ENCODE data around the gene LRP1B. TPM values are rescaled to one million over a fixed set of nuclear protein-coding genes. Genes with fewer than 3 reads are reported as not detected.

Gene LRP1B
- total RNA-seq, 1 donor from 2014 or later = not detected

DNA sequence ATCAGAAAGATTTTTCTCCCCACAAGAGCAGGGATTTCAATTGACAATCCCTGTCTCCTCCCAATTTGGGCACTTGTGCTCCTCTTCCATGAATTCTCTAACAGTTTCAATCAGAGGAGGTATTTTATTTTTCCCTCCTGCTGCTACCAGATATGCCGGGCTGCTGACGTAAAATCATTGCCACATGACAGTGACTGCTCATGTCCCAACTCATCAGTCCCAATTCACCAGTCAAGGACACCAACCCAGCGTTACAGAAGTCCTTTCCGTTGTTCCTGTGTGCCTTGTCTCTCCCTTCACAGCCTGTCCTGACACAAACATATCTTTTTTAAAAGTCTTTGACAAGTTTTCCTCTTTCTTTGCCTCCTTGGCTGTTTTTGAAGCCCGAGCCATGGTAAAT is 540.2 kb downstream of the LRP1B start:
- H3K4me3 Mint-ChIP-seq (ENCODE audit: low read depth) = no peak overlapping the region
- H3K9me3 Mint-ChIP-seq = peaks cover 7% of the 10 kb centered on the region
- H3K36me3 Mint-ChIP-seq (ENCODE audit: low read depth) = no peaks in the 10 kb centered on the region
- no peak overlapping the region for H3K27ac Mint-ChIP-seq
- DNase-seq (ENCODE audit: low spot score) = no peak
- intact Hi-C loops (cut with micrococcal nuclease) = no loop called here
- no peaks in the 10 kb centered on the region for H3K27me3 Mint-ChIP-seq (ENCODE audit: low read depth)
- no peaks in the 10 kb centered on the region for H3K4me1 Mint-ChIP-seq (ENCODE audit: low read depth)

DNA sequence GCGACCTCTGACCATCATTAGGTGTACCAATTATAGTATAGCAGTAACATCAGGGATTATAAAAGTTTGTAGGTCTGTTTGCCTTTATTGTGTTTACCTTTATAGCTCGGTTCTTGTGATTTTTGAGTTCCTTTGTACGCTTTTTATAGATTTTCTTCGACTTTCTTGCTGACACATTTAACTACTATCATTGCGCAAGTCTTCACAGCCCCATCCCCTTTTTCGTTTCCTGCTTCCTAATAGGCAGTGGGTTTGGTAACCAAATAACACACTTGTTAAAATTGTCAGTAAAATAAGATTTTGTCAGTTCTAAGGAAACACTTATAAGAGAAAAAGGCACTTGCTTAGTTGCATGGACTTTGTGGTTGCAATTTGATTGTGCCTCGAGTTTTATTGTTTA is 541.5 kb downstream of the LRP1B start:
- H3K9me3 Mint-ChIP-seq = peaks cover 7% of the 10 kb centered on the region
- DNase-seq (ENCODE audit: low spot score) = no peak
- no peak overlapping the region for H3K4me3 Mint-ChIP-seq (ENCODE audit: low read depth)
- H3K36me3 Mint-ChIP-seq (ENCODE audit: low read depth) = no peaks in the 10 kb centered on the region
- H3K27ac Mint-ChIP-seq = no peak overlapping the region
- intact Hi-C loops (cut with micrococcal nuclease) = no loop called here
- H3K27me3 Mint-ChIP-seq (ENCODE audit: low read depth) = no peaks in the 10 kb centered on the region
- no peaks in the 10 kb centered on the region for H3K4me1 Mint-ChIP-seq (ENCODE audit: low read depth)

DNA sequence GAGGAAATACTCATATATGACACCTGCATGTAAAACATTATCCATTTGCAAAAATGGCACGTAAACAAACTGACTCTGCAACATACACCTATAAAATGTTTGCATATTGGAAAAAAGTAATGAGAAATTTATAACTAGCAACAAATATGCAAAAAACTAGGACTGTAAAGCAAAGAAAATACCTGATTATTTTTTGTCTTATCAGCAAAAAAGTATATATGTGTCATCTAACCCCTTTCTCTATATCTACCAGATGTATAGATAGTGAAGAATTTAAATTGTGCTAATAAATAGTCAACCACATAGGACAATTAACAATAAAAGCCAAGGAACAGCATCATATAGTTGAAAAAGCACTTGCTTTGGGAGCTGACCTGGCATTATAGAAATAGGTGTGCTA is 543.8 kb downstream of the LRP1B start:
- no peak overlapping the region for H3K4me3 Mint-ChIP-seq (ENCODE audit: low read depth)
- no peak overlapping the region for H3K27ac Mint-ChIP-seq
- intact Hi-C loops (cut with micrococcal nuclease) = no loop called here

DNA sequence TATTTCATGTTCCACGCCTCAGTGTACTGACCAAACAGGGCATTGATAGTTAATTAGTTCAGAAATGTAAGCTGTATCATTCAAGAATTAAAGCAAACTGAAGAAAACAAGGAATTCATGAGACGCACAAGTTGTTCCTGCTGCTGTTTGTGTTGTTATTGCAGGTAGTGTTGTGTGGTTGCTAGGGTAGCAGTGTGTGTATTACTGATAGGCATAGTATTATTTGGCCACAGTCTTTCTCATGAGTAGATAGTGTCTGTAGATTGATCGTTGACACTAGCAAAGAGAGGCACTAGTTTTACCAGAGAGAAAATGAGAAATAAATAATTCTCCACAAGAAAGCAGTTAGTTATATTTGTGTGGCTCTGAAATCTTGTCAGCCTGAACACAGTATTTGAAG is 548.6 kb downstream of the LRP1B start:
- Mint-ChIP-seq H3K4me3 (ENCODE audit: low read depth) (no peak overlapping the region), H3K9me3 (peaks cover 15% of the 10 kb centered on the region), H3K27ac (no peak overlapping the region), H3K27me3 (ENCODE audit: low read depth) (no peaks in the 10 kb centered on the region), H3K36me3 (ENCODE audit: low read depth) (no peaks in the 10 kb centered on the region), H3K4me1 (ENCODE audit: low read depth) (no peaks in the 10 kb centered on the region)
- intact Hi-C loops (cut with micrococcal nuclease) = no loop called here
- DNase-seq (ENCODE audit: low spot score) = no peak

More for the DNA sequence above, 543.8 kb downstream of the LRP1B start:
- no peak for DNase-seq (ENCODE audit: low spot score)
- H3K4me1 Mint-ChIP-seq (ENCODE audit: low read depth) = no peaks in the 10 kb centered on the region
- H3K27me3 Mint-ChIP-seq (ENCODE audit: low read depth) = no peaks in the 10 kb centered on the region
- H3K9me3 Mint-ChIP-seq = peaks cover 2% of the 10 kb centered on the region
- no peaks in the 10 kb centered on the region for H3K36me3 Mint-ChIP-seq (ENCODE audit: low read depth)

DNA sequence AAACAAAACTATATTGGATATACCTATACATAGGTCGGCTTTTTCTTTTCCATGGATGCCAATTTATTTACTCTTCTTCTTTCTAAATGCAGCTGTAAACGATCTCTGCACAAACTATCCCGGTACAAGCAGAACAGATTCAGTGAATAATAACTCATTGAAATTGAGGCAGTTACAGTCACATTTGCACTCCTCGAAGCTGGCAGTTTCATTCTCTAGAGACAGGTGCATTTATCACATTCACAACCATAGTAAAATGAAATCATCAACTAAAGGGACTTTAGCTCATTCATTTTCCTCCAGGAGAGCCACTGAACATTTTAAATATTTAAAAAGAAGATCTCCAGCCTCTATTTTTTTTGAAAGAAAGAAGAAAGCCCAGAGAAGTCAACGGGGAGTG is 551.7 kb downstream of the LRP1B start:
- Mint-ChIP-seq H3K4me1 (ENCODE audit: low read depth) (no peaks in the 10 kb centered on the region), H3K9me3 (peaks cover 21% of the 10 kb centered on the region), H3K27me3 (ENCODE audit: low read depth) (no peaks in the 10 kb centered on the region), H3K36me3 (ENCODE audit: low read depth) (no peaks in the 10 kb centered on the region), H3K27ac (no peak overlapping the region), H3K4me3 (ENCODE audit: low read depth) (no peak overlapping the region)
- no peak for DNase-seq (ENCODE audit: low spot score)
- intact Hi-C loops (cut with micrococcal nuclease) = no loop called here

DNA sequence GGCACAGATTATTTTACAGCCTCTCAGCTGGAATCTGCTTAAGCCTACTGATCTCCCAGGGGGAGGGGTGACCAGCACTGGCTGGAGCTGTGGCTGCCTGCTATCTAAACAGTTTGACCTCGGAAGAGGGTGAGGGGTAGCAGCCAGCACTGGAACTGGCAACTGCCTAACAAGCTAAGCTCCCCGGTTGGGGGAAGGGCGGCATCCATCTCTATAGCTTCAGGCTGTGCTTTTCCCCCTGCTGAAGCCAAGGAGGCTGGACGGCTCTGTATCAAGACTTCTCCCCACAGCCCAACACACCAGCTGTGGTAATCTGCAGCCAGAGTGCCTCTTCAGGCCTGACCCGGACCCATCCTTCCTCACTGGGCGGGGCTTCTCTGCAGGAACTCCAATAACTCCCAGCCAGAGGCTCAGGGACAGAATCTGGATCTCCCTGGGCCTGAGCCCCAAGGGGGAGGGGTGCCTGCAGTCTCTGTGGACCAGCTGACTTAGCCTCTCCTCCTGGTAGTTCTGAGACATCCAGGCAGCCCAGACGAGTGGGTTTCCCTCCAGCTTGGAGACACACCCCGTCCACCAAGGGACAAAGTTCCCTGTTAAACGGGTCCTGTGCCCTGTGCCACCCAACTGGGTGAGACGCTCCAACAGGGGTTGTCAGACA is 560.2 kb downstream of the LRP1B start:
- no peaks in the 10 kb centered on the region for H3K4me1 Mint-ChIP-seq (ENCODE audit: low read depth)
- no peak for DNase-seq (ENCODE audit: low spot score)
- no peaks in the 10 kb centered on the region for H3K36me3 Mint-ChIP-seq (ENCODE audit: low read depth)
- peaks cover 34% of the 10 kb centered on the region for H3K9me3 Mint-ChIP-seq
- H3K4me3 Mint-ChIP-seq (ENCODE audit: low read depth) = no peak overlapping the region
- H3K27me3 Mint-ChIP-seq (ENCODE audit: low read depth) = no peaks in the 10 kb centered on the region
- intact Hi-C loops (cut with micrococcal nuclease) = no loop called here
- H3K27ac Mint-ChIP-seq = no peak overlapping the region

DNA sequence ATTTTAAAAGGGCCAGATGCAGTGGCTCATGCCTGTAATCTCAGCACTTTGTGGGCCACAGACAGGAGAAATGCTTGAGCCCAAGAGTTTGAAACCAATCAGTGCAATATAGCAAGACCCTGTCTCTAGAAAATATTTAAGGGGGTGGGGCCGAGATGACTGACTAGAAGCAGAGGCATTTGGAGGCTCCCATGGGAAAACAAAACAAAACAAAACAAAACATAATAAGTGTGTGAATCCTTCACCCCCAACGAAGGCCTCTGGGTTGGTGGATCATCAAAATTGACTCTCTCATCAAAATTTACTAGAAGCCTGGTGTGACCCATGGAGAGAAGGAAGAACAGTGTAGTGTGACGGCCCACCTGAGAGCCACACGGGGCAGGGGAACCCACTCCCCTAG is 560.9 kb downstream of the LRP1B start:
- intact Hi-C loops (cut with micrococcal nuclease) = no loop called here
- H3K36me3 Mint-ChIP-seq (ENCODE audit: low read depth) = no peaks in the 10 kb centered on the region
- H3K4me1 Mint-ChIP-seq (ENCODE audit: low read depth) = no peaks in the 10 kb centered on the region
- H3K27ac Mint-ChIP-seq = no peak overlapping the region
- H3K9me3 Mint-ChIP-seq = peaks cover 34% of the 10 kb centered on the region
- no peaks in the 10 kb centered on the region for H3K27me3 Mint-ChIP-seq (ENCODE audit: low read depth)
- H3K4me3 Mint-ChIP-seq (ENCODE audit: low read depth) = no peak overlapping the region
- DNase-seq (ENCODE audit: low spot score) = no peak

DNA sequence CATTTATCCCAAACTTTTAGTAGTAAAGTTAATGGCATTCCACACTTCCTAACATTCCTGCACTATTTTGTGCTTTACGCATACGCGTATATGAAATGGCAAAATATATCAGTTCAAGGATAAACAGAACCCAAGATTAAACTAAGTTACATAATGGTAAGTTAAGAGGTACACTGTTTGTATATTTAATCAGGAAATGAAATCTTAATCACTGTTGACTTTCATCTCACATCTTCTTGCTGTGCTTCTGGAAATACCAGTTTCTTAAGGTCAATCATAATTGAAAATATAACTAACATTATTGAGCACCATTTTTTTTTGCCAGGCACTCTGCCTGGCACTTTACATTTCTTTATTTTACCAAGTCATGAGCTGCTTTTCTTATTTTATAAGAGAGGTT is 565.2 kb downstream of the LRP1B start:
- no peaks in the 10 kb centered on the region for H3K36me3 Mint-ChIP-seq (ENCODE audit: low read depth)
- H3K9me3 Mint-ChIP-seq = peaks cover 6% of the 10 kb centered on the region
- no peak overlapping the region for H3K27ac Mint-ChIP-seq
- no peak for DNase-seq (ENCODE audit: low spot score)
- intact Hi-C loops (cut with micrococcal nuclease) = no loop called here
- H3K4me1 Mint-ChIP-seq (ENCODE audit: low read depth) = no peaks in the 10 kb centered on the region
- no peak overlapping the region for H3K4me3 Mint-ChIP-seq (ENCODE audit: low read depth)
- no peaks in the 10 kb centered on the region for H3K27me3 Mint-ChIP-seq (ENCODE audit: low read depth)

DNA sequence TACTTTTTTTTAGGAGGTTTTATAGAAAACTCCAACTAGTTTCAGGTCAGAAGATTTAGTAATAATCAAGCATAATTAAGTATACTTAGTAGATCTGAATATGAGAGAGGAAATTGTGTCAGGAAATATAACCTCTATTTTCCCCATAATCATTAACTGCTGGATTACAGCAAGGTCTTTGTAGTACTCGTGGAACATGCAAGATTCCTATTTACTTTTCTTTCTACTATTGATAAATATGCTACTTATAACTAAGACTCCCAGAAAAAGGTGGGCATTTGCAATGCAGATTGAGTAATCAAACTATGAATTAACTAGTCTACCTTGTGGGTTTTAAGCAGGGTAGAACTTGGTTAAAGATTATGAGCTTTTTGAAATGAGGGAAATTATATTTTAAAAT is 570.1 kb downstream of the LRP1B start:
- no peak for DNase-seq (ENCODE audit: low spot score)
- H3K36me3 Mint-ChIP-seq (ENCODE audit: low read depth) = no peaks in the 10 kb centered on the region
- no peaks in the 10 kb centered on the region for H3K9me3 Mint-ChIP-seq
- H3K27me3 Mint-ChIP-seq (ENCODE audit: low read depth) = no peaks in the 10 kb centered on the region
- no peaks in the 10 kb centered on the region for H3K4me1 Mint-ChIP-seq (ENCODE audit: low read depth)
- H3K4me3 Mint-ChIP-seq (ENCODE audit: low read depth) = no peak overlapping the region
- intact Hi-C loops (cut with micrococcal nuclease) = no loop called here
- no peak overlapping the region for H3K27ac Mint-ChIP-seq

DNA sequence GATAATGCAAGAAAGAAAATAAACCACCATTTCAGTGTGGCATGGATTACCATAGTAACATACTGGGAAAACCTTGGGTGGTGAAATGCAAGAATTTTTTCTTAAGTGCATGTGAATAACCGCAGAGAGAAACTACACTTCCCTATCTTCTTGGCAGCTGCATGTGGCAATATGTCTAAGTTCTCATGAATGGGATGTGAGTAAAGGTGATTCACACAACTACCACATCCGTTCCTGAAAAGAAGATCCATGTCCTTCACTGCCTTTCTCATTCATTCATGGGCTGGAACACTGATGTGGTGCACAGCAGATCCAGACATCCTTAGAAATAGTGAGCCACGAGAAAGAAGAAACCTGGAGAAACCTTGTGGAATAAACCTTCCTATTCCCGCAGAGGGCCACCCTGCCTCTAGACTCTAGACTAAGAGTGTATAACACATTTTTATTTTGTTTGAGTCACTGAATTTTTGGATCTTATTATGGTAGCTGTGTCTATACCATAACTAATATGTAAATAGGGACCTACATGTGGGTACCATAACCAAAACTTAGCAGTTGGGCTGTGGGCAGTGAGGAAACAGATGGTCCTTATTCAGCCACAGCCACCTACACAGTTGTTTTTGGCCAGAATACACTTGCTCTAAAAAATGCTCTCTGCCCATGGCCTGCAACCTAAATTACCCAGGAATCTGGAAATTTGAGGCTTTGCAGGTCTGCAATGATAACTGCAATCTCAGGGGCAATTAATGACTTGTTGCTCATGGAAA is 573.3 kb downstream of the LRP1B start:
- Mint-ChIP-seq H3K27me3 (ENCODE audit: low read depth) (no peaks in the 10 kb centered on the region), H3K36me3 (ENCODE audit: low read depth) (no peaks in the 10 kb centered on the region), H3K27ac (no peak overlapping the region), H3K4me1 (ENCODE audit: low read depth) (no peaks in the 10 kb centered on the region), H3K9me3 (no peaks in the 10 kb centered on the region), H3K4me3 (ENCODE audit: low read depth) (no peak overlapping the region)
- no peak for DNase-seq (ENCODE audit: low spot score)
- intact Hi-C loops (cut with micrococcal nuclease) = no loop called here

DNA sequence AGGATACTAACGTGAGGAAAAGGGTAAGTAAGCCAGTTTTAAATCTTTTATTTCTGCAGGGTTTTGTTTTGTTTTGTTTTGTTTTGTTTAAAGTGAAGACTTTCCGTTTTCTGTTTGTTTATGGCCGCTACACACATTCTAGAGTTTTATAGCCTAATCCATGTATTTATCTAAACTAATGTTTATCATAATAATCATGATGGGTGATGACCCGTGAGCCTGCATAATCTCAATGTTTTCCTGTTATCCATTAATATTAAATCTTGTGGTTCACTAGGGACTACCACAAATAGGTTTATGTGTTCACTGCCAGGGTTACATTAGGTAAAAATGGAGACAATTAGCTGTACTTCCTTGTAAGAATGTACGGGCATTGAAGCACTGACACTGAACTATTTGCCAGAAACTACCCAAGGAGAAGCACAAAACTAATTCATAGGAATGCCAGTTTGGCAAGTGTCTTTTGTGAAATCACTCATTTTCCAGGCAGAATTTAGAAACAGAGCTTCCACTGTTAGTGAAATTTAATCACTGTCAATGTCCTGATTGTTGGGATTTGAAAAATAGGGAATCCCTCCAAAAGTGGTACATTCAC is 574.8 kb downstream of the LRP1B start:
- DNase-seq (ENCODE audit: low spot score) = no peak
- H3K27me3 Mint-ChIP-seq (ENCODE audit: low read depth) = no peaks in the 10 kb centered on the region
- no peak overlapping the region for H3K4me3 Mint-ChIP-seq (ENCODE audit: low read depth)
- intact Hi-C loops (cut with micrococcal nuclease) = no loop called here
- H3K9me3 Mint-ChIP-seq = no peaks in the 10 kb centered on the region
- no peaks in the 10 kb centered on the region for H3K36me3 Mint-ChIP-seq (ENCODE audit: low read depth)
- H3K4me1 Mint-ChIP-seq (ENCODE audit: low read depth) = no peaks in the 10 kb centered on the region
- no peak overlapping the region for H3K27ac Mint-ChIP-seq

DNA sequence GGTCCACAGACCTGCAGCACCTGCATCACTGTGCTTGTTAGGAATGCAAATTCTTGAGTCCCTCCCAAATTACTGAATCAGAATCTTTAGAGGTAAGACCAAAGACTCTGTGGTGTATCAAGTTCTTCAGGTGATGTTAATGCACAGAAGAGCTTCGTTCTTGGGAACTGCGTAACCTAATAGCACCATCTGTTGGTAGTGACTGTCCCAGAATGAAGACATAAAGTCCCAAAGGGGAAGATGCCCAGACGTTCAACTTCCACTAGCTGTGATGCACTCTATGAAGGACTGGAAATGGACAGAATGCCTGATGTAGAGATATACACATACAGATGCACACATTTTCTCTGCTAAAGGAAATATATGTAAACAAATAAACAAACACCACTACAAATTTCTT is 576.0 kb downstream of the LRP1B start:
- H3K27me3 Mint-ChIP-seq (ENCODE audit: low read depth) = no peaks in the 10 kb centered on the region
- no peak overlapping the region for H3K4me3 Mint-ChIP-seq (ENCODE audit: low read depth)
- no peaks in the 10 kb centered on the region for H3K4me1 Mint-ChIP-seq (ENCODE audit: low read depth)
- DNase-seq (ENCODE audit: low spot score) = no peak
- no peaks in the 10 kb centered on the region for H3K9me3 Mint-ChIP-seq
- intact Hi-C loops (cut with micrococcal nuclease) = no loop called here
- H3K27ac Mint-ChIP-seq = no peak overlapping the region
- H3K36me3 Mint-ChIP-seq (ENCODE audit: low read depth) = no peaks in the 10 kb centered on the region

DNA sequence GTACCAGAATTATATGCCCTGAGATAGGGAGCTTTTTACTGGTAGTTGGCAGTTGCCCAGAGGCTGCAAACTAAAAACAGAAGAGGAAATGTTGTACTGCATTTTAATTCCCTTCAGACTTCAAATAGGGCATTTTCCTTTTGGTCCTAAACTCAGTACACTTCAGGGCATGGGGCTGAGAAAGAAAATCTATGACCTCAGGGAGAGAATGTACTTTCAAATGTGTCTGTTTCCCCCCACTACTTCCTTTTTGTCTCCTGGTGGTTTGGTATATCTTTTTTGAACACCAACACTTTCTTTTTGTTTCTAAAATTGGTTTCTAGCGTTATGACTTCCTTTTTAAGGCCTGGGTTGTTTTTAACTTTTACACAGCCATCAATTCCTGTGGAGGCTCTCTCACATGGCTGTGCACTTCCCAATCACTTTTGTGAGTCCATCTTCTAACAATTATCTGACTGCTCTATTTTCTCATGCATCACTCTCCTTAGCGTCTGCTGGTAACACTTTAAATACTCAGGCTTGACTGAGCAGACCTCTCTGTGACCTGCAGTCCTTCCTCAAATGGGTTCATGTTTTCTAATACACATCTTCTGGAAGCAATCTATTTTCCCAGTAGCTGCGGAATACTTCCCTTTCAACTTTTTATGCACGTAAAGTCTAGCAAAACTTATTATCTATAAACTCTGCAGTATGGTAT is 596.0 kb downstream of the LRP1B start:
- Mint-ChIP-seq H3K4me3 (ENCODE audit: low read depth) (no peak overlapping the region), H3K36me3 (ENCODE audit: low read depth) (no peaks in the 10 kb centered on the region), H3K27me3 (ENCODE audit: low read depth) (no peaks in the 10 kb centered on the region), H3K4me1 (ENCODE audit: low read depth) (no peaks in the 10 kb centered on the region), H3K27ac (no peak overlapping the region), H3K9me3 (peaks cover 4% of the 10 kb centered on the region)
- DNase-seq (ENCODE audit: low spot score) = no peak
- intact Hi-C loops (cut with micrococcal nuclease) = no loop called here
